Aorta (tissue), 5 donors: ENCODE data around the gene ATG2A. TPM values are rescaled to one million over a fixed set of nuclear protein-coding genes. Genes with fewer than 3 reads are reported as not detected.

ENCODE experiments used
- ATAC-seq: fragments of 200-7000 bp; cut with Tn5 transposase; one replicate; pipeline ENCODE4 v1.9.1; 2022; ENCODE audit warnings: moderate library complexity; ENCODE audit not compliant: low FRiP score
- DNase-seq, 2 donors: peaks; one replicate each; pipeline ENCODE4 v3.0.0-alpha.2; 2020
- H3K27ac ChIP-seq, 2 donors: one replicate each; pipeline ENCODE4 v1.5.1; 2013; ENCODE audit warnings: low read length in 2 of 2, mild to moderate bottlenecking in 2 of 2, moderate library complexity in 2 of 2, control low read depth in 1 of 2, inconsistent platforms in 1 of 2, low read depth in 1 of 2
- H3K27me3 ChIP-seq, 2 donors: one replicate each; pipeline ENCODE4 v1.6.1; 2013; ENCODE audit warnings: control low read depth in 1 of 2, low read length in 1 of 2, mild to moderate bottlenecking in 1 of 2, moderate library complexity in 1 of 2; ENCODE audit not compliant: insufficient read depth in 2 of 2, control insufficient read depth in 1 of 2
- H3K36me3 ChIP-seq, 2 donors: one replicate each; pipeline ENCODE4 v1.6.1; 2013; ENCODE audit warnings: control low read depth in 1 of 2, low read length in 1 of 2, mild to moderate bottlenecking in 1 of 2; ENCODE audit not compliant: insufficient read depth in 2 of 2, control insufficient read depth in 1 of 2
- H3K4me1 ChIP-seq, 2 donors: one replicate each; pipeline ENCODE4 v1.6.1; 2013; ENCODE audit warnings: low read length in 2 of 2, control low read depth in 1 of 2, mild to moderate bottlenecking in 1 of 2, moderate library complexity in 1 of 2; ENCODE audit not compliant: insufficient read depth in 2 of 2, control insufficient read depth in 1 of 2
- H3K4me3 ChIP-seq, 2 donors: one replicate each; pipeline ENCODE4 v1.5.1; 2013; ENCODE audit warnings: low read length in 2 of 2, control low read depth in 1 of 2, mild to moderate bottlenecking in 1 of 2
- H3K9me3 ChIP-seq: one replicate; pipeline ENCODE4 v1.6.1; 2013; ENCODE audit warnings: mild to moderate bottlenecking, low read length; ENCODE audit not compliant: control insufficient read depth
- WGBS, 2 donors: extraction: QIAGEN DNeasy Blood & Tissue Kit; methylation state at CpG; one replicate each; pipeline ENCODE4 v1.1.7; 2013; 5-methylcytosine and 5-hydroxymethylcytosine counted together
- intact Hi-C, 2 donors: fragments of 100-400 bp; cut with DNase I; formaldehyde crosslinking; loops; one replicate each; pipeline versions ENCODE4 v1.14.2 to v1.15.0; 2022
- long read RNA-seq, 2 donors: library from polyadenylated mRNA; unstranded; transcript quantifications; one replicate each; pipeline ENCODE4 v2.0.0, GENCODE V29; 2020 to 2021
- polyA plus RNA-seq, 2 donors: library from polyadenylated mRNA; stranded (reverse); fragments of 200-250 nt; gene quantifications; one replicate each; pipeline ENCODE4 v1.2.3, GENCODE V29; 2013
- total RNA-seq, 2 donors: library from RNA; stranded (reverse); fragmentation: NEBNext Ultra II Directional; extraction: Animal tissue kit (Norgen Biotek cat#: 25700); gene quantifications; one replicate each; pipeline ENCODE4 v1.2.1, GENCODE V29; 2021
- donor health status: healthy with polysubstance abuse.
- donor health status: Bipolar disorder and iron deficiency.
- donor health status: DM: no; HTN: no; CAD: no.
- donor health status: DM: no; HTN: no; CAD: no.
- donor health status: DM: yes; HTN: yes; CAD: no.

Gene ATG2A
- total RNA-seq, result 10 to 100 TPM; 19.6 to 20.6 TPM
- polyA plus RNA-seq, result 10 to 100 TPM in 1 of 2 donors, 1 to 10 TPM in 1; 7.0 to 34.9 TPM
- long read RNA-seq, donor 1, partial matches to known transcripts, result 18 of 23 reads
- long read RNA-seq, donor 1, other reads (novel, unspliced or antisense), result 5 of 23 reads
- long read RNA-seq, donor 2, partial matches to known transcripts, result 5 of 8 reads
- long read RNA-seq, donor 2, other reads (novel, unspliced or antisense), result 3 of 8 reads

GRCh38 chr11:64916775-64917662 lies at the start of gene ATG2A:
Gene ATG2A, minus strand, starts transcription at chr11:64917209. Its CDS starts 74 bp downstream, at chr11:64917135.
- ATAC-seq, result peak; percentile 97
- H3K27ac ChIP-seq, result peak within 1 kb of the TSS in 1 of 2 donors; percentile 14
- H3K36me3 ChIP-seq, result peaks cover 0 to 4% of the 10 kb centered on the region in 2 donors
- DNase-seq, result peak; percentile 99 to 100
- H3K4me3 ChIP-seq, result peak within 1 kb of the TSS; percentile 69 to 74
- intact Hi-C loops, result no loop called here
- H3K27me3 ChIP-seq, result no peaks in the 10 kb centered on the region
- H3K9me3 ChIP-seq, result no peaks in the 10 kb centered on the region
- no peaks in the 10 kb centered on the region for H3K4me1 ChIP-seq
- 0 to 1% methylated on average over 56 to 57 of the region's 57 CpGs for WGBS, 2 donors

GRCh38 chr11:64963072-64963631 lies 46.1 kb upstream of the ATG2A start:
- Histone ChIP-seq H3K36me3 (no peaks in the 10 kb centered on the region), H3K27ac (no peak overlapping the region), H3K9me3 (no peaks in the 10 kb centered on the region), H3K4me3 (no peak overlapping the region), H3K27me3 (no peaks in the 10 kb centered on the region), H3K4me1 (no peaks in the 10 kb centered on the region)
- DNase-seq (no peak), ATAC-seq (no peak)
- WGBS, 2 donors, result 89 to 95% methylated on average over 5 of the region's 5 CpGs
- intact Hi-C loops, result no loop called here

GRCh38 chr11:64960719-64961118 lies 43.7 kb upstream of the ATG2A start:
- 7 to 8% methylated on average over 4 of the region's 4 CpGs for WGBS, 2 donors
- Histone ChIP-seq H3K27ac (no peak overlapping the region), H3K27me3 (peaks cover 0 to 2% of the 10 kb centered on the region in 2 donors), H3K4me3 (no peak overlapping the region), H3K36me3 (no peaks in the 10 kb centered on the region), H3K4me1 (no peaks in the 10 kb centered on the region), H3K9me3 (no peaks in the 10 kb centered on the region)
- DNase-seq (no peak), ATAC-seq (no peak)
- intact Hi-C loops, result no loop called here

GRCh38 chr11:64959498-64959897 lies 42.5 kb upstream of the ATG2A start:
- intact Hi-C loops, result no loop called here
- H3K36me3 ChIP-seq, result no peaks in the 10 kb centered on the region

GRCh38 chr11:64954201-64954600 lies 37.2 kb upstream of the ATG2A start:
- Histone ChIP-seq H3K27me3 (peaks cover 0 to 2% of the 10 kb centered on the region in 2 donors), H3K4me1 (no peaks in the 10 kb centered on the region), H3K4me3 (no peak overlapping the region), H3K36me3 (no peaks in the 10 kb centered on the region), H3K27ac (no peak overlapping the region), H3K9me3 (no peaks in the 10 kb centered on the region)
- DNase-seq (no peak), ATAC-seq (no peak)
- intact Hi-C loops, result no loop called here
- WGBS, 2 donors, result 3 to 7% methylated on average over 5 of the region's 5 CpGs

More at GRCh38 chr11:64959498-64959897, 42.5 kb upstream of the ATG2A start:
- no peak overlapping the region for H3K27ac ChIP-seq
- WGBS, 2 donors, result 71 to 72% methylated on average over 3 of the region's 3 CpGs
- H3K9me3 ChIP-seq, result no peaks in the 10 kb centered on the region
- no peak for DNase-seq
- H3K4me3 ChIP-seq, result no peak overlapping the region
- ATAC-seq, result no peak
- peaks cover 0 to 2% of the 10 kb centered on the region in 2 donors for H3K27me3 ChIP-seq
- H3K4me1 ChIP-seq, result no peaks in the 10 kb centered on the region

GRCh38 chr11:64951529-64951928 lies 34.5 kb upstream of the ATG2A start:
- 78 to 80% methylated on average over 4 of the region's 4 CpGs for WGBS, 2 donors
- H3K36me3 ChIP-seq, result no peaks in the 10 kb centered on the region
- H3K4me1 ChIP-seq, result no peaks in the 10 kb centered on the region
- DNase-seq, result no peak
- no peaks in the 10 kb centered on the region for H3K27me3 ChIP-seq
- ATAC-seq, result no peak
- no peak overlapping the region for H3K27ac ChIP-seq
- H3K9me3 ChIP-seq, result no peaks in the 10 kb centered on the region
- intact Hi-C loops, result no loop called here
- no peak overlapping the region for H3K4me3 ChIP-seq

- H3K27ac ChIP-seq, result no peak overlapping the region
- intact Hi-C loops, result no loop called here
- H3K27me3 ChIP-seq, result no peaks in the 10 kb centered on the region
- DNase-seq, result no peak
- no peak overlapping the region for H3K4me3 ChIP-seq
- ATAC-seq, result no peak
- no peaks in the 10 kb centered on the region for H3K4me1 ChIP-seq
- no peaks in the 10 kb centered on the region for H3K36me3 ChIP-seq
- H3K9me3 ChIP-seq, result no peaks in the 10 kb centered on the region
- WGBS, 2 donors, result 46 to 49% methylated on average over 5 of the region's 5 CpGs
Measured at GRCh38 chr11:64947208-64947814, 30.3 kb upstream of the ATG2A start.

GRCh38 chr11:64936539-64936938 lies 19.5 kb upstream of the ATG2A start:
- H3K27ac ChIP-seq, result no peak overlapping the region
- H3K36me3 ChIP-seq, result peaks cover 0 to 8% of the 10 kb centered on the region in 2 donors
- no peak for ATAC-seq
- no peak overlapping the region for H3K4me3 ChIP-seq
- intact Hi-C loops, result no loop called here
- no peaks in the 10 kb centered on the region for H3K27me3 ChIP-seq
- WGBS, 2 donors, result 75 to 79% methylated on average over 4 of the region's 4 CpGs
- no peak for DNase-seq
- H3K4me1 ChIP-seq, result no peaks in the 10 kb centered on the region
- no peaks in the 10 kb centered on the region for H3K9me3 ChIP-seq
